LNCaP clone FGC (cell line): ENCODE measurements around the gene DFFB.
A peak's percentile ranks its signal among the peaks of the same experiment; 100 is the strongest.

Experiments
- DNase-seq: peaks from one replicate; pipeline ENCODE4 v3.0.0-alpha.2; 2011; ENCODE audit warnings: low read depth
- H3K4me3 ChIP-seq: 2 replicates; pipeline ENCODE4 v1.5.1; 2011; ENCODE audit warnings: mild to moderate bottlenecking, low read depth, low read length, control low read depth
- CTCF ChIP-seq: IDR thresholded peaks from 2 replicates; pipeline ENCODE4 v1.5.1; 2012; ENCODE audit warnings: mild to moderate bottlenecking; ENCODE audit not compliant: control insufficient read depth, insufficient read depth; ENCODE audit errors: extremely low read depth

DFFB gene

DNA sequence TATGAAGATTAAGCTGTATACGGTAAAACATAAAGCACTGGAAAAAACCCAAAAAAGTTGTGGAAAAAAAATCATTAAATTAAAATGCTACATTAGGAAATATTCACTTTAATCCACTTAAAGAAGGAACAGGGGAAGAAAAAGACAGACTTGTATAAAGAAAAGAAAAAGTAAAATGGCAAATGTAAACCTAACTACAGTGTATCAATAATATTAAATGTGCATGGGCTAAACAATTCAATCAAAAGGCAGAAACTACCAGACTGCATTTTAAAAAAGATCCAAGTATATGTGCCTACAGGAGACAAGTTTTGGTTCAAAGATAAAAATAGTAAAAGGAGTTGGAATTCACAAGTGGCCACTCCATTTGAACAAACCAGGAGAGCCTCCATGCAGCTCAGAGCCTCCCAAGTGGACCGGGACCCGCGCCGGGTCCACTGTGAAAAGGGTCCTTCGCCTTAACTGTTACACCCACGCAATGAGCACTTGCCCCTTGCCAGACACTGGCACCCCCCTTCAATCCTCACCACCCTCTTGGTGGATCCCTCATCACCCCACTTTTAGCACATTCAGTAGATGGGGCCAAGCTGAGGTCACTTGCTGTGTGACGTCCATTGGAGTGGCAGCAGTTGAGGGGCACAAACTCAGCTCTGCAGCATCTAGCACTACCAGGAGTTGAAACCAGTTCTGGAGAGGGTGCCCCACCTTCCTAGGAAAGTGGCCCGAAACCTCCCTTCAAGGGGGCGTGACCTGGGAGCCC lies 41.9 kb downstream of the DFFB start:
- no peak for DNase-seq
- TF ChIP-seq CTCF: no peak
- H3K4me3 ChIP-seq: peak overlapping the region; percentile 82

GRCh38 chr1:3899754-3900149 lies 42.5 kb downstream of the DFFB start:
- DNase-seq: no peak

GRCh38 chr1:3900150-3900968 lies 43.1 kb downstream of the DFFB start, which contains the start of gene C1orf174:
Gene C1orf174 (minus strand): TSS chr1:3900272. CDS start chr1:3900186, 86 bp downstream.
- peak; percentile 93 for DNase-seq
- H3K4me3 ChIP-seq: peak within 1 kb of the TSS; percentile 82
- no peak for TF ChIP-seq CTCF

More at GRCh38 chr1:3899754-3900149, 42.5 kb downstream of the DFFB start:
- TF ChIP-seq CTCF: no peak
- H3K4me3 ChIP-seq: peak overlapping the region; percentile 82

DNA sequence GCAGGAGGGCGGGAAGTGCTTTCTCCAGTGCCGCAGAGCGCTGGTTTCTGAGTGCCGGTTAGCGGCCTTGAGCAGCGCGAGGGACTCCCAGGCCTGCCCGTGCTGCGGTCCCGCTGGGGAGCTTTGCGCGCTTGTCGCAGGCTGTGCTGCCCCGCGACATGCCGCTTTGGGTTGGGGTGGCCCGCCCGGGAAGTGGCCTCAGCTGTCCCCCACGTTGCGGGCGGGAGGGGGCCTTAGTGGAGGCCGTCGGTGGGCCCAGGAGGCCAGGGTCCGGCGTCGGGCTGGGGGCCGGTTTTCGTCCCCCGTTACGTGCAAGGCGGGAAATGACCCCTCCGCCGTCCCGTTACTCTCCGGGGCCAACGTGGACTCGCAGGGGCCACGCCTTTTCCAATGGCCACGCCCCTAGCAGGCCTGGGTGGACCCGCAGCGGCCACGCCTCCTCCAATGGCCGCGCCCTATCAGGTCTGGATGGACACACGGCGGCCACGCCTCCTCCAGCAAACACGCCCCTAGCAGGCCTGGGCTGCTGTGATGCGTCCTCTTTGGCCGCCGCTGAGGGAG lies 43.8 kb downstream of the DFFB start:
- H3K4me3 ChIP-seq: peak overlapping the region; percentile 82
- TF ChIP-seq CTCF: no peak
- DNase-seq: peak; percentile 88

GRCh38 chr1:3902111-3902511 lies 44.8 kb downstream of the DFFB start:
- no peak for DNase-seq
- H3K4me3 ChIP-seq: no peak overlapping the region
- TF ChIP-seq CTCF: no peak

DNA sequence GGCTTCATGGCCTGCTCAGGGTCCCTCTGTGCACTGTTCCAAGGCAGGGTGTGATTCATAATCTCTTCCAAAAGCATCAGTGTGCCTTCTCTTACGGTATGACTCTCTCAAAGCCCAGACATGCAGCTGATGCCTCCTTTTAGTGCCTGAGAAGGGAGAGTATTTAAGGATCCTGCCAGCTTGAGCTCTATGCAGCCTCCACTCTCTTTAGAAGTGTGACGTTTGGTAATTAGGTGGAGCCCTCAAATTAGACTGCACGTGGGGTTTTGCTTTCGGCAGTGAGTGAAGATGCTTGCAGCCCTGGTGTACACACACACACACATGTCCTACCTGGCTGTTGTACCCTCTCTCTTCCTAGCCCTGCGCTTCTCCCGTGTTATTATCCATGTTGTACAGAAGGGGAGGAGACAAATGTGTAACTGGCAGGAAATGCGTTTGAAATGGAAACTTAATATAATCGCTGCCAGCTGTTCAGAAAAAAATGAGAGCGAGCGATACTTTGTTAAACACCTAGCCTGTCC lies 45.4 kb downstream of the DFFB start:
- TF ChIP-seq CTCF: no peak
- DNase-seq: no peak
- no peak overlapping the region for H3K4me3 ChIP-seq
